Measurements from ENCODE around the gene RGS7BP. TPM values are rescaled to one million over a fixed set of nuclear protein-coding genes. Genes with fewer than 3 reads are reported as not detected.

RGS7BP gene
- total RNA-seq, 1 experiment from 2014 or later, result 5.1 TPM

- no peak for TF ChIP-seq ATF6 (CRISPR knock-in tag; IDR thresholded peaks at IDR 0.05)
- no peak for TF ChIP-seq TP53 (CRISPR knock-in tag; IDR thresholded peaks at IDR 0.05)
- TF ChIP-seq CREM (CRISPR knock-in tag; IDR thresholded peaks at IDR 0.05), result no peak
- TF ChIP-seq ESRRA (CRISPR knock-in tag; IDR thresholded peaks at IDR 0.05; ENCODE audit: borderline replicate concordance), result no peak
- no peak for TF ChIP-seq RORB (CRISPR knock-in tag; IDR thresholded peaks at IDR 0.05)
- no peak for TF ChIP-seq HMGA2 (CRISPR knock-in tag; IDR thresholded peaks at IDR 0.05)
These were observed 13.4 kb downstream of the RGS7BP start (continued) for GRCh38 chr5:64519263-64519662.

DNA sequence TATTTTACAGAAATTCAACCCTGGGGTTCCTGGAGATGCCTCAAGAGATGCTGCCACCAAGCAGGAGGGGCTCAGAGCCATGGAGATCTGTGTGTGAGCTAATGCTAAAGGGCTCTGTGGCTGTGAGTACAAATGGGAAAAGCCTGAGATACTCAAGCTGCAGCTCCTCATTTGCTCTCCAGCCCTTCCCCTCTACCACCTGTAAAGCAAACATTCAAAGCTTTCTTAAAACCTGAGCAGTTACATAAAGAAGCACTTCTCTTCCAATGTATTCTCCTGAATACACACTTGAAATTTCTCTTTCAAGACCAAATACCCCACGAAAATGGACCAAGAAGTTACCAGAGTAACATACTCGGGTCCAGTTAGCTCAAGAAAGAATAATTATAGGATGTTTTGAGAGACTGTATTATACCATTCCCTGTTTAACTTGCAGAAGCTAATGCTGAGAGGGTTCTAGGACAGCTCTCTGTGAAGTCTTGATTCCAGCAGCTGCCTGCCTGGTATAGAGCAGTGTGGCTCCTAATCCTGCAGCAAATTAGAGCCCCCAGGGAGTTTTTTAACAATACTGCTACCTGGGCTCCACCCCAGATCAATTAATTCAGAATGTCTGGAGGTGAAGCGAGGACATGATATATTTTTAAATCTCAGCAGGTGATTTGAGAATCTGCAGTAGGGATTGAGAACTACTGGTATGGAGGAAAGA lies 21.1 kb downstream of the RGS7BP start:
- H3K9me3 Mint-ChIP-seq, result no peaks in the 10 kb centered on the region
- H3K27me3 Mint-ChIP-seq (ENCODE audit: low read depth), result no peaks in the 10 kb centered on the region; the same call in 1 of the 2 replicates
- H3K4me1 Mint-ChIP-seq, result peaks cover 2% of the 10 kb centered on the region
- ATAC-seq (peak; percentile 53; the same call in 1 of the 2 replicates), DNase-seq (ENCODE audit: low spot score) (no peak)
- no peak overlapping the region for H3K27ac Mint-ChIP-seq
- ChIA-PET POLR2A (interaction anchor here (0.5 to 1.1 kb wide), 2 partner anchors 8 to 11 kb away, joined by 3 to 4 read pairs; no protein-coding TSS in a partner anchor), CTCF (no interaction called here)
- H3K36me3 Mint-ChIP-seq, result no peaks in the 10 kb centered on the region
- no peak for TF ChIP-seq SOX15 (CRISPR knock-in tag; IDR thresholded peaks at IDR 0.05)
- TF ChIP-seq, protein P1, sequence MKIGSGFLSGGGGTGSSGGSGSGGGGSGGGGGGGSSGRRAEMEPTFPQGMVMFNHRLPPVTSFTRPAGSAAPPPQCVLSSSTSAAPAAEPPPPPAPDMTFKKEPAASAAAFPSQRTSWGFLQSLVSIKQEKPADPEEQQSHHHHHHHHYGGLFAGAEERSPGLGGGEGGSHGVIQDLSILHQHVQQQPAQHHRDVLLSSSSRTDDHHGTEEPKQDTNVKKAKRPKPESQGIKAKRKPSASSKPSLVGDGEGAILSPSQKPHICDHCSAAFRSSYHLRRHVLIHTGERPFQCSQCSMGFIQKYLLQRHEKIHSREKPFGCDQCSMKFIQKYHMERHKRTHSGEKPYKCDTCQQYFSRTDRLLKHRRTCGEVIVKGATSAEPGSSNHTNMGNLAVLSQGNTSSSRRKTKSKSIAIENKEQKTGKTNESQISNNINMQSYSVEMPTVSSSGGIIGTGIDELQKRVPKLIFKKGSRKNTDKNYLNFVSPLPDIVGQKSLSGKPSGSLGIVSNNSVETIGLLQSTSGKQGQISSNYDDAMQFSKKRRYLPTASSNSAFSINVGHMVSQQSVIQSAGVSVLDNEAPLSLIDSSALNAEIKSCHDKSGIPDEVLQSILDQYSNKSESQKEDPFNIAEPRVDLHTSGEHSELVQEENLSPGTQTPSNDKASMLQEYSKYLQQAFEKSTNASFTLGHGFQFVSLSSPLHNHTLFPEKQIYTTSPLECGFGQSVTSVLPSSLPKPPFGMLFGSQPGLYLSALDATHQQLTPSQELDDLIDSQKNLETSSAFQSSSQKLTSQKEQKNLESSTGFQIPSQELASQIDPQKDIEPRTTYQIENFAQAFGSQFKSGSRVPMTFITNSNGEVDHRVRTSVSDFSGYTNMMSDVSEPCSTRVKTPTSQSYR (CRISPR knock-in tag; IDR thresholded peaks at IDR 0.05), result no peak
- TF ChIP-seq E2F1 (CRISPR knock-in tag; IDR thresholded peaks at IDR 0.05), result no peak
- no peak for TF ChIP-seq TCF7 (CRISPR knock-in tag; IDR thresholded peaks at IDR 0.05; ENCODE audit: low read depth)
- TF ChIP-seq ZNF416 (CRISPR knock-in tag; IDR thresholded peaks at IDR 0.05), result no peak
- TF ChIP-seq USF2 (CRISPR knock-in tag; IDR thresholded peaks at IDR 0.05), result no peak
- TF ChIP-seq IRF2 (CRISPR knock-in tag; IDR thresholded peaks at IDR 0.05; ENCODE audit: borderline replicate concordance, low read depth), result no peak
- H3K4me3 Mint-ChIP-seq, result no peak overlapping the region

GRCh38 chr5:64530076-64530475 lies 24.3 kb downstream of the RGS7BP start:
- no peaks in the 10 kb centered on the region; the same call in 1 of the 2 replicates for H3K27me3 Mint-ChIP-seq (ENCODE audit: low read depth)
- POLR2A ChIA-PET, result no interaction called here
- H3K9me3 Mint-ChIP-seq, result no peaks in the 10 kb centered on the region

More at GRCh38 chr5:64530076-64530475, 24.3 kb downstream of the RGS7BP start:
- no peak overlapping the region for H3K27ac Mint-ChIP-seq
- H3K4me1 Mint-ChIP-seq, result peaks cover 5% of the 10 kb centered on the region
- CTCF ChIA-PET, result no interaction called here
- no peaks in the 10 kb centered on the region for H3K36me3 Mint-ChIP-seq
- H3K4me3 Mint-ChIP-seq, result no peak overlapping the region
- DNase-seq (ENCODE audit: low spot score), result no peak
- TF ChIP-seq MYBL2 (CRISPR knock-in tag; IDR thresholded peaks at IDR 0.05) (no peak), AFF4 (CRISPR knock-in tag; IDR thresholded peaks at IDR 0.05; ENCODE audit: borderline replicate concordance) (no peak), ZNF317 (CRISPR knock-in tag; IDR thresholded peaks at IDR 0.05; ENCODE audit: borderline replicate concordance, low read depth) (no peak), OVOL2 (CRISPR knock-in tag; IDR thresholded peaks at IDR 0.05; ENCODE audit: borderline replicate concordance) (no peak), FOXP4 (CRISPR knock-in tag; IDR thresholded peaks at IDR 0.05) (no peak)
- TF ChIP-seq, protein P2, sequence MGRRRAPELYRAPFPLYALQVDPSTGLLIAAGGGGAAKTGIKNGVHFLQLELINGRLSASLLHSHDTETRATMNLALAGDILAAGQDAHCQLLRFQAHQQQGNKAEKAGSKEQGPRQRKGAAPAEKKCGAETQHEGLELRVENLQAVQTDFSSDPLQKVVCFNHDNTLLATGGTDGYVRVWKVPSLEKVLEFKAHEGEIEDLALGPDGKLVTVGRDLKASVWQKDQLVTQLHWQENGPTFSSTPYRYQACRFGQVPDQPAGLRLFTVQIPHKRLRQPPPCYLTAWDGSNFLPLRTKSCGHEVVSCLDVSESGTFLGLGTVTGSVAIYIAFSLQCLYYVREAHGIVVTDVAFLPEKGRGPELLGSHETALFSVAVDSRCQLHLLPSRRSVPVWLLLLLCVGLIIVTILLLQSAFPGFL (CRISPR knock-in tag; IDR thresholded peaks at IDR 0.05; ENCODE audit: borderline replicate concordance), result no peak
- no peak for ATAC-seq

All from WTC11 (cell line).